IPS-18c (cell line): ENCODE data around the gene KIR3DL3.
"Not testable (repeated sequence)": the region's sequence is repeated elsewhere in the genome, so short reads cannot be mapped to it uniquely, and the experiment has no call there.

Source experiments
- H3K4me3 ChIP-seq: 2 replicates; pipeline ENCODE4 v1.7.0; 2013; ENCODE audit warnings: low read depth, mild to moderate bottlenecking, low read length, moderate library complexity; ENCODE audit not compliant: insufficient read depth
- H3K9me3 ChIP-seq: one replicate; pipeline ENCODE4 v1.6.1; 2013; ENCODE audit warnings: mild to moderate bottlenecking, low read length, moderate library complexity; ENCODE audit not compliant: control insufficient read depth, insufficient read depth

Gene KIR3DL3

GRCh38 chr19:54724142-54724541 lies at the start of gene KIR3DL3:
Gene KIR3DL3 (plus strand): TSS chr19:54724442. CDS start chr19:54724497, 55 bp downstream.
- Histone ChIP-seq H3K9me3 (peaks cover 14% of the 10 kb centered on the region), H3K4me3 (no peak within 1 kb of the TSS)

DNA sequence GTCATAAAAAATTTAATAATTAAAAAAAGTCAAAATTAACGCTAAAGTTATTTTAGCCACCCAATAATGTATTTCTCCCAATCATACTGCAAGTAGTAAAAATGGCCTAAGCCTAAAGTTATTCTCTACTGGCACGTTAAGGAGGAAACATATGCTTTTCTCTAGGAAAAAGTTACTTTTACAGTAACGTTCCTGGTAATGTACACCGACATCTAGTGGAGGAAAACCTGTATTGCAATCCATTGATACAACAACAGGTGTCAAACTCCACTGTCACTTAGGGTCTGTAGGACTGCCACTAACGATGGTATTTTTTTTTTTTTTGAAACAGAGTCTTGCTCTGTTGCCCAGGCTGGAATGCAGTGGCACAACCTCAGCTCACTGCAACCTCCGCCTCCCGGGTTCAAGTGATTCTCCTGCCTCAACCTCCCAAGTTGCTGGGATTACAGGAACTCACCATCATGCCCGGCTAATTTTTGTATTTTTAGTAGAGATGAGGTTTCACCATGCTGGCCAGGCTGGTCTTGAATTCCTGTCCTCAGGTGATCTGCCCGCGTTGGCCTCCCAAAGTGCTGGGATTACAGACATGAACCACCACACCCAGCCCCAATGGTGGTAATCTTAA lies 47.9 kb upstream of the KIR3DL3 start:
- H3K9me3 ChIP-seq, H3K4me3 ChIP-seq: not testable (repeated sequence)

DNA sequence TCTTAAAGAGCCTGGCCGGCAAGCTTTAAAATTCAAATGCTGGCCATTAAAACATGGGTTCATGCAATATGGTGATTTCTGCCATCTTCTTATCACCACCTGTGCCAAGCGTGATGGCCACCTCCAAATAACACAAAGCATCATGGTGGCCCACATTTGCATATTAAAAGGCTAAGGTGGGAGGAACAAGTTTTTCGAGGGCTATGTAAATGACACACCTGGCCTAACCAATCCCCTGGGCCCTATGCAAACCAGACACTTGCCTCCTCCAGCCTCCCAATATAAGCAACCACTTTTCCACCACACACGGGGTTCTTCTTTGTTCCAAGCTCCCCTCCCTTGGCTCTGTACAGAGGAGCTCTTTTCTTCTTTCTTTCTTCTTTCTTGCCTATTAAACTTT lies 47.0 kb upstream of the KIR3DL3 start:
- Histone ChIP-seq H3K4me3 (no peak overlapping the region), H3K9me3 (peaks cover 2% of the 10 kb centered on the region)

GRCh38 chr19:54681596-54681995 lies 42.6 kb upstream of the KIR3DL3 start:
- H3K4me3 ChIP-seq, H3K9me3 ChIP-seq: not testable (repeated sequence)

DNA sequence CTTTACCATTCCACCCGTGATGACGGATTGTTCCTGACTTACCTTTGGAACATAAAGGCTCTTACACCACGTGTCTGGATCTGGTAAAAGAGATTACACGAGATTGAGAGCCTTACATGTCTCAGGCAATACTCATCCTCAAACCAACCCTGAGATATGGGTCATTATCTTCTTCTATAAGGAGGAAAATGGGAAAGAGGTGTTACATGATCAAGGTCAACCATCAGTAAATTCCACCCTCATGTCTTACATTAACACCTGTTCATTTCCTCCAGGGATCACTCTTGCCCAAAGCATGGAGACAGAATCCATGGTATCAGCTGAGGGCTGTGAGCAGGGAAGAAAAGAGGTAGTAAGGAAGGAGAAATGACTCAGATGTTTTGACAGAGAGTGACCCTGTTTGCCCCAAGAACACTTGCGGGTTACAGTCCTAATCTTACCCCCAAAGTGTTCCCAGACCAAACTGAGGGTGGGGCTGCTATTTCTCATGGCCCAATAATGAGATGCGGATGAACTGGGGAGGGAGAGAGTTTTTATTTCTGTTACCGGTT lies 41.9 kb upstream of the KIR3DL3 start:
- peaks cover 8% of the 10 kb centered on the region for H3K9me3 ChIP-seq
- no peak overlapping the region for H3K4me3 ChIP-seq

GRCh38 chr19:54684527-54684926 lies 39.7 kb upstream of the KIR3DL3 start:
- Histone ChIP-seq H3K9me3 (peaks cover 6% of the 10 kb centered on the region), H3K4me3 (no peak overlapping the region)

DNA sequence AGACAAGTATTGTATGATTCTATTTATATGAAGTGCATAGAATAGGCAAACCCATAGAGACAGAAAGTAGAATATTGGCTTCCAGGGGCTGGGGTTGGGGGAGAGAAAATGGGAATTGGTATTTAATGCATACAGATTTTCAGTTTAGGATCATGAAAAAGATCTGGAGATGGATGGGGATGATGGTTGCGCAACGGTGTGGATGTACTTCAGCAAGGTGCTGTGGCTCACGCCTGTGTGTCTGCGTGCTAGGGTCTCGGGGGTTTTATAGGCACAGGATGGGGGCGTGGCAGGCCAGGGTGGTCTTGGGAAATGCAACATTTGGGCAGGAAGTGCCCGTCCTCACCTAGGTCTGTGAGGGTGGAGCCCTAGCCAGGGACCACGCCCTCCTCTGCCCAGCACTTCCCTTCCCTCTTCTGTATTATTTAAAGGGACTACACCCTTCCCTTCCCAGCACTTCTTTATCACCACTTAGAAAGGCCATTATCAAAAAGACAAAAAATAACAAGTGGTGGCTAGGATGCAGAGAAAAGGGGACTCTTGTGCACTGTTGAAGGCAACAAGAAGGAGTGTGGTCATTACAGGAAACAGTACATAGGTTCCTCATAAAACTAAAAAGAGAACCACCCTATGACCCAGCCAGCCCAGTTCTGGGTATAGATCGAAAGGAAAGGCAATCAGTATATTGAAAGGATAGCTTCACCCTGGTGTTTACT lies 32.5 kb upstream of the KIR3DL3 start:
- Histone ChIP-seq H3K4me3 (no peak overlapping the region; the same call in 1 of the 2 replicates), H3K9me3 (peaks cover 13% of the 10 kb centered on the region)

- Histone ChIP-seq H3K4me3 (no peak overlapping the region), H3K9me3 (peaks cover 12% of the 10 kb centered on the region)
Observed at GRCh38 chr19:54692298-54692615, 32.0 kb upstream of the KIR3DL3 start.

DNA sequence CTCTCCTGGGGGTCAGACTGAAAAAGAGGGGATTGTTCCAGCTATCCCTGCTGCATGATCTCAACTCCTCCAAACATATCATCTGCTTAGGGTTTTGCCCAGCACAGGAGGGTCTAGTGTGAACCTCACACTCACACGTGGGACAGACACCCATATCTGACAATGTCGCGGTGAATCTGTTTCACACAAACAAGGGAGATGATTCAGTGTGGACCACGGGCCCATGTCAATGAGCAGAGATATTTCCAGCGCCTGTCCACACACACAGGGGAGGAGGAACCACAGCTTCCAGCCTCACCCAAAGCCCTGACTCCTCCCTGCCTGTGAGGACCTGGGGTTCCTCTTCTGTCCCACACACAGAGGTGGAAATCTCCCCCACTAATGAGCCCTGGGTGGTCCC lies 29.6 kb upstream of the KIR3DL3 start:
- Histone ChIP-seq H3K4me3 (no peak overlapping the region), H3K9me3 (peaks cover 14% of the 10 kb centered on the region)

- Histone ChIP-seq H3K9me3 (peaks cover 21% of the 10 kb centered on the region), H3K4me3 (no peak overlapping the region)
Observed at GRCh38 chr19:54696117-54696548, 28.1 kb upstream of the KIR3DL3 start.

DNA sequence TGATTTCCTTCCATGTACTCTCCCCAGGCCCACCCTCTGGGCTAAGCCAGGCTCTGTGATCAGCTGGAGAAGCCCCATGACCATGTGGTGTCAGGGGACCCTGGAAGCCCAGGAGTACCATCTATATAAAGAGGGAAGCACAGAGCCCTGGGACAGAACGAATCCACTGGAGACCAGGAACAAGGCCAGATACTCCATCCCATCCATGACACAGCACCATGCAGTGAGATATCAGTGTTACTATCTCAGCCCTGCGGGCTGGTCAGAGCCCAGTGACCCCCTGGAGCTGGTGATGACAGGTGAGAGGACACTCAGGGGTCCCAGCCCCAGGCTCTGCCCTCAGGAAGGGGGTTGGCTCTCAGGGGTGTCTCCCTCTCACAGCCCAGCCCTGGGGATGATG lies 27.5 kb upstream of the KIR3DL3 start:
- Histone ChIP-seq H3K4me3 (no peak overlapping the region), H3K9me3 (peaks cover 24% of the 10 kb centered on the region)

- H3K9me3 ChIP-seq: peaks cover 23% of the 10 kb centered on the region
- not testable (repeated sequence) for H3K4me3 ChIP-seq
Observed at GRCh38 chr19:54697716-54698115, 26.5 kb upstream of the KIR3DL3 start.

DNA sequence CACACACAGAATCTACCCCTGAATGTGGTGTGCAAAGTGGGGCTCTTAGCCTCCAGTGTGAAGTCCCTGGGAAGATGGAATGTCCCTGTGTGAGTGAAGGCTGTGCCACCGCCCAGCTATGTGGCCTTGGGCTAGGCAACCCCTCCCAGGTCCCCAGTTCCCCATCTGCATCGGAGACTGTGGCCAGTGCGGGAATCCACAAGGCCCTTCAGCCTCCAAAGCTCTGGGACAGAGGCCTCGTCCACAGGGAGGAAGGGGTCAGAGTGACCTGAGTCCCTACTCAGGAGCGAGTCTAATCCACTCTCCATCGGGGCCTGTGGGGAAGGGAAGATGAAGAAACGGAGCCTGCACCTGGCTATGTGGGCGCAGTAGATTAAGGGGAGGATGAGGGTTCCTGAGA lies 19.3 kb upstream of the KIR3DL3 start:
- peaks cover 33% of the 10 kb centered on the region for H3K9me3 ChIP-seq
- no peak overlapping the region for H3K4me3 ChIP-seq

- Histone ChIP-seq H3K9me3 (peaks cover 22% of the 10 kb centered on the region), H3K4me3 (no peak overlapping the region; the same call in 1 of the 2 replicates)
Observed at GRCh38 chr19:54707962-54708361, 16.3 kb upstream of the KIR3DL3 start.

GRCh38 chr19:54708781-54709180 lies 15.5 kb upstream of the KIR3DL3 start:
- Histone ChIP-seq H3K9me3 (peaks cover 16% of the 10 kb centered on the region), H3K4me3 (no peak overlapping the region)

- Histone ChIP-seq H3K9me3 (peaks cover 13% of the 10 kb centered on the region), H3K4me3 (no peak overlapping the region)
Observed at GRCh38 chr19:54709212-54709948, 14.9 kb upstream of the KIR3DL3 start.

GRCh38 chr19:54709956-54710355 lies 14.3 kb upstream of the KIR3DL3 start:
- not testable (repeated sequence) for H3K4me3 ChIP-seq
- H3K9me3 ChIP-seq: peaks cover 11% of the 10 kb centered on the region

DNA sequence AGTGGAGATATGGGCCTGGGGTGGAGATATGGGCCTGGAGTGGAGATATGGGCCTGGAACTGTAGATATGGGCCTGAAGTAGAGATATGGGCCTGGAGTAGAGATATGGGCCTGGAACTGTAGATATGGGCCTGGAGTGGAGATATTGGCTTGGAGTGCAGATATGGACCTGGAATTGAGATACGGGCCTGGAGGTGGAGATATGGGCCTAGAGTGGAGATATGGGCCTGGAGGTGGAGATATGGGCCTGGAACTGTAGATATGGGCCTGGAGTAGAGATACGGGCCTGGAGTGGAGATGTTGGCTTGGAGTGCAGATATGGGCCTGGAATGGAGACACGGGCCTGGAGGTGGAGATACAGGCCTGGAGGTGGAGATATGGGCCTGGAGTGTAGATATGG lies 402 bp downstream of the KIR3DL3 start:
- no peak overlapping the region for H3K4me3 ChIP-seq
- H3K9me3 ChIP-seq: peaks cover 14% of the 10 kb centered on the region
